ENCODE data around the gene LASP1. TPM values are rescaled to one million over a fixed set of nuclear protein-coding genes. Genes with fewer than 3 reads are reported as not detected.

Gene LASP1
- total RNA-seq, 4 donors from 2014 or later: 44.3 to 66.0 (median 51.9) TPM

DNA sequence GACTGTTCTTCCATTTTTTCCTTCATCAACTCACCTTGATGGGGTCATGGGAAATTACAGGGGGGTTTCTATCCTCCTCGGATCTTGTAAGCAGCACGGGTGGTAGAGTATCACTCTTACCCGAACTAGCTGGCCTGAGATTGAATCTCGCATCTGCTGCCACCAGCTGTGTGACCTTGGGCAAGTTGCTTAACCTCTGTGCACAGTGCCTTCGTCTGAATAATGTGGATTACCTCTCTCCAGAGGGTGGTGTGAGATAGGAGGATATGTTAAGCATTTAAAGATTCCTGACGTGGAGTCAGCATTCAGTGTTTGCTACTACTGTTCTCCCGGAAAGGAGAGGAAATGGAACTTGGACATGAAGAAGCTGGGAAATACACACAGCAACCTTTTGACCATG lies 24.4 kb downstream of the LASP1 start:
- TF ChIP-seq CTCF (IDR thresholded peaks at IDR 0.05): no peak
- TF ChIP-seq POLR2A (IDR thresholded peaks at IDR 0.05): no peak
- DNase-seq: no peak
- peak overlapping the region; percentile 11 to 73 (median 66) for H3K27ac ChIP-seq
- no peak overlapping the region for H3K4me3 ChIP-seq
- H3K27me3 ChIP-seq: no peaks in the 10 kb centered on the region
- H3K4me1 ChIP-seq: peaks cover 40 to 89% (median 56%) of the 10 kb centered on the region in 3 donors
- intact Hi-C loops (cut with DNase I): no loop called here
- peaks cover 16 to 100% (median 27%) of the 10 kb centered on the region in 3 donors for H3K36me3 ChIP-seq
- 62 to 68% methylated on average over 7 of the region's 7 CpGs for WGBS, 2 donors
- no peaks in the 10 kb centered on the region for H3K9me3 ChIP-seq

DNA sequence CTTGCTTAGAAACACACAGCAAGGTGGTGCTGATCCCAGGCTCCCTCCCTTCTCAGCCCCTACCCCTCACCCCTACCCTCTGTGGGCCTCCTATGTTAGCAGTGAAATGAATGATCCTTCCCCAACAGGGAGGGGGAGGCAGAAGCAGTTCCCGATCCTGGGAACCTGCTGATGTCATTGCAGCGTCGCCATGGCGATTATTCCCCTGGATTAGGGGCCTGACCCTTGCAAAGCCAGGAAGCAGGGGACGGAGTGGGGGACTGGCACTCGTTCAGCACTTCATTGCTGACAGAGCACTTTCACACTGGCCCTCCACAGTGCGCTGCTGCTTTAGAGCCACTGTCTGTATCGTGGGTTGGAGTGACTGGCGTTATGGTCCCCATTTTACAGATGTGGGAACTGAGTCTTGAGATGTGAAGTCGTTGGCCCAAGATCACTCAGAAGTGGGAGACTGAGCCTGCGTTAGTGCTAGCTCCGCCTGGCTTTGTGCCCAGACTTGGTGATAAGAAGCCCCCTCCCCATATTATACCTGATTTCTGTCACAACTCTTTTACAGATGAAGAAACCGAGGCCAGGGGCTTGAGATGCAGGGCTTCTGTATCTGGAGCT lies 26.6 kb downstream of the LASP1 start:
- no peak overlapping the region for H3K4me3 ChIP-seq
- H3K36me3 ChIP-seq: peaks cover 18 to 99% (median 24%) of the 10 kb centered on the region in 3 donors
- H3K27me3 ChIP-seq: no peaks in the 10 kb centered on the region
- peaks cover 50 to 93% (median 73%) of the 10 kb centered on the region in 3 donors for H3K4me1 ChIP-seq
- H3K9me3 ChIP-seq: no peaks in the 10 kb centered on the region
- 80 to 82% methylated on average over 4 to 10 of the region's 13 CpGs for WGBS, 2 donors
- TF ChIP-seq POLR2A (IDR thresholded peaks at IDR 0.05) (no peak), CTCF (IDR thresholded peaks at IDR 0.05) (no peak)
- peak overlapping the region; percentile 24 to 78 (median 70) for H3K27ac ChIP-seq
- no peak for DNase-seq
- intact Hi-C loops (cut with DNase I): no loop called here

DNA sequence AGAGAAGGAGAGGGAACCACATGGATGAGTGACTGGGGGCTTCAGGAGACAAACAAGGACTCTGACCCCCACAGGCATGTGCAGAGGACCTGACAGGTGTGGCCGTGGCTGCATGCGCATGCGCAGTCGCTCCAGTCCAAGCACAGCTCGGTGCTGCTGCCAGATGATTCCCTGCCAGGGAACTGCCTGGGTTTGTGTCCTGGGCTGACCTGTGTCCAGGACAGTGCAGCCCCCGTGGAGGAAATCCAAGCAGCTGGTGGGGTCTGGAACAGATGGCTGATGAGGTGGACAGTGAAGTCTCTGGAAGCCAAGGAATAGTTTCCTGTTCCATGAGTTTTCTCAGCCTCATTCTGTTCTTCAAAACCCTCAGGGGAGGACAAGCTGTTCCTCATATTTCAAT lies 27.3 kb downstream of the LASP1 start:
- no peak for TF ChIP-seq CTCF (IDR thresholded peaks at IDR 0.05)
- TF ChIP-seq POLR2A (IDR thresholded peaks at IDR 0.05): no peak
- DNase-seq: no peak
- Histone ChIP-seq H3K27ac (peak overlapping the region; percentile 42 to 78 (median 70)), H3K9me3 (no peaks in the 10 kb centered on the region), H3K36me3 (peaks cover 17 to 99% (median 22%) of the 10 kb centered on the region in 3 donors), H3K4me3 (no peak overlapping the region), H3K27me3 (no peaks in the 10 kb centered on the region), H3K4me1 (peaks cover 50 to 94% (median 73%) of the 10 kb centered on the region in 3 donors)
- intact Hi-C loops (cut with DNase I): no loop called here
- WGBS, 2 donors: 40 to 66% methylated on average over 1 to 5 of the region's 6 CpGs

DNA sequence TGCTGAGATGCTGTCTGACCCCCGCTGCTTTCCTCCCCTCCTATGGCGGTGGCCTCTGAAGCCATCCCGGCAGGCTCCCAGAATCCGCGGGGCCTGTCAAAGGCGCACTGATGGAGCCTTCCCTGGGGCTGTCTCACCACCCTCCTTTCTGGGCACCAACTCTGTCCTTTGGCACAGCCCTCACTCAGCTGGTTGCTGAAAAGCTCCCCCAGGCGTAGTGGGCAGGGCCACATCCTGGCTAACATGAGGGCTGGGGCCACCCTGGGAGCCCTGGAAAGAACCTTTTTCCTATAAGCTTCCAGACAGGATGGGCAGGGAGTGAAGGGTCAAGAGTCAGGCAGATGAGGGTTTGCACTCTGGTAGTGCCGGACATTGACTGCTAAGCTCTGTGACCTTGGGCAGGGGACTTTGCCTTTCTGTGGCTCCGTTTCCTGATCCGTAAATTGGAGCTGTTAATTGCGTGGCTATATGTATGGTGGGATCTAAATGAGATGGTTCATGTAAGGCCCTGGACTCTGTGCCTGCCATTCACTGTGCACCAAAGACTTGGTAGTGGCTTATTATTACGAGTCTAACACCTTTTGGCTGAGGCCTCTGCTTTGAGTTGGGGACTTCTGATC lies 27.9 kb downstream of the LASP1 start:
- Histone ChIP-seq H3K4me3 (no peak overlapping the region), H3K4me1 (peaks cover 46 to 88% (median 67%) of the 10 kb centered on the region in 3 donors), H3K27ac (peak overlapping the region; percentile 42 to 78 (median 70)), H3K36me3 (peaks cover 16 to 99% (median 17%) of the 10 kb centered on the region in 3 donors), H3K9me3 (no peaks in the 10 kb centered on the region), H3K27me3 (no peaks in the 10 kb centered on the region)
- DNase-seq: no peak
- intact Hi-C loops (cut with DNase I): no loop called here
- WGBS, 2 donors: 57 to 73% methylated on average over 10 to 11 of the region's 12 CpGs
- TF ChIP-seq POLR2A (IDR thresholded peaks at IDR 0.05) (no peak), CTCF (IDR thresholded peaks at IDR 0.05) (peak in 1 of 6 experiments; percentile 2)

GRCh38 chr17:38898291-38898679 lies 28.4 kb downstream of the LASP1 start:
- Histone ChIP-seq H3K4me3 (no peak overlapping the region), H3K27me3 (no peaks in the 10 kb centered on the region), H3K9me3 (no peaks in the 10 kb centered on the region), H3K36me3 (peaks cover 11 to 99% (median 17%) of the 10 kb centered on the region in 3 donors), H3K4me1 (peaks cover 41 to 86% (median 62%) of the 10 kb centered on the region in 3 donors), H3K27ac (peak overlapping the region; percentile 38 to 78 (median 70))
- TF ChIP-seq CTCF (IDR thresholded peaks at IDR 0.05) (no peak), POLR2A (IDR thresholded peaks at IDR 0.05) (no peak)
- intact Hi-C loops (cut with DNase I): no loop called here
- WGBS, 2 donors: 62 to 70% methylated on average over 3 to 7 of the region's 9 CpGs
- DNase-seq: no peak

All from esophagus squamous epithelium (tissue), 5 donors.